Prostate gland (tissue), 2 donors: ENCODE measurements around the gene FRZB.

Source experiments
- CTCF ChIP-seq, 4 experiments: fragments of 200-600 bp in 2 of 4; fragments of 450-650 bp in 2 of 4; sonication (generic) in 2 of 4; IDR thresholded peaks; 1 replicate in 3 of 4; 2 replicates in 1 of 4; pipeline ENCODE4 v1.5.1; 2016 to 2019; ENCODE audit warnings: antibody characterized with exemption in 4 of 4, mild to moderate bottlenecking in 2 of 4, moderate library complexity in 2 of 4
- POLR2A ChIP-seq: fragments of 450-650 bp; IDR thresholded peaks from one replicate; pipeline ENCODE4 v1.6.1; 2016; ENCODE audit warnings: antibody characterized with exemption, mild to moderate bottlenecking

- TF ChIP-seq POLR2A (no peak), CTCF (IDR thresholded peaks at IDR 0.05) (no peak)
These were observed 30.0 kb downstream of the FRZB start for GRCh38 chr2:182836451-182836850.
